ENCODE measurements around the gene SCAND1. TPM values are rescaled to one million over a fixed set of nuclear protein-coding genes. Genes with fewer than 3 reads are reported as not detected.

SCAND1 gene
- total RNA-seq, 1 donor from 2014 or later: 6.4 TPM

GRCh38 chr20:35918021-35918420 lies 36.3 kb downstream of the SCAND1 start:
- Histone ChIP-seq H4K20me1 (ENCODE audit: low read depth) (peaks cover 3% of the 10 kb centered on the region), H3K27me3 (no peaks in the 10 kb centered on the region), H2AFZ (replicated peaks) (no peak overlapping the region), H3K4me2 (no peak overlapping the region), H3K4me3 (no peak overlapping the region), H3F3A (ENCODE audit: low read depth) (no peaks in the 10 kb centered on the region), H3K9ac (no peak overlapping the region), H3K9me3 (ENCODE audit: low read depth) (no peaks in the 10 kb centered on the region), H3K36me3 (peaks cover 11% of the 10 kb centered on the region), H3K27ac (no peak overlapping the region), H3K4me1 (no peaks in the 10 kb centered on the region), H3K79me2 (ENCODE audit: low read depth) (no peaks in the 10 kb centered on the region)
- Mint-ChIP-seq H3K4me3 (no peak overlapping the region), H3K36me3 (peaks cover 12% of the 10 kb centered on the region), H3K27ac (no peak overlapping the region), H3K4me1 (no peaks in the 10 kb centered on the region), H3K27me3 (ENCODE audit: insufficient read depth, low read depth) (peaks cover 3% of the 10 kb centered on the region), H3K9me3 (no peaks in the 10 kb centered on the region)
- no peak for DNase-seq (ENCODE audit: low spot score)
- TF ChIP-seq CTCF (IDR thresholded peaks at IDR 0.05) (no peak), EZH2phosphoT487 (IDR thresholded peaks at IDR 0.05) (no peak), EZH2 (IDR thresholded peaks at IDR 0.05) (no peak)

GRCh38 chr20:35917077-35917476 lies 37.2 kb downstream of the SCAND1 start:
- peaks cover 16% of the 10 kb centered on the region for H3K36me3 Mint-ChIP-seq
- no peak overlapping the region for H3K4me3 ChIP-seq
- H3K79me2 ChIP-seq (ENCODE audit: low read depth): no peaks in the 10 kb centered on the region

GRCh38 chr20:35912881-35913280 lies 41.4 kb downstream of the SCAND1 start:
- no peak overlapping the region for H3K4me2 ChIP-seq
- no peaks in the 10 kb centered on the region for H3K79me2 ChIP-seq (ENCODE audit: low read depth)
- H4K20me1 ChIP-seq (ENCODE audit: low read depth): no peaks in the 10 kb centered on the region
- Mint-ChIP-seq H3K4me3 (no peak overlapping the region), H3K9me3 (no peaks in the 10 kb centered on the region), H3K27me3 (ENCODE audit: insufficient read depth, low read depth) (peaks cover 3% of the 10 kb centered on the region), H3K27ac (no peak overlapping the region), H3K4me1 (no peaks in the 10 kb centered on the region), H3K36me3 (peaks cover 22% of the 10 kb centered on the region)
- TF ChIP-seq EZH2 (IDR thresholded peaks at IDR 0.05) (no peak), EZH2phosphoT487 (IDR thresholded peaks at IDR 0.05) (no peak), CTCF (IDR thresholded peaks at IDR 0.05) (no peak)
- no peaks in the 10 kb centered on the region for H3K4me1 ChIP-seq
- no peak overlapping the region for H3K4me3 ChIP-seq
- no peak overlapping the region for H3K27ac ChIP-seq
- H2AFZ ChIP-seq (replicated peaks): no peak overlapping the region
- H3F3A ChIP-seq (ENCODE audit: low read depth): no peaks in the 10 kb centered on the region
- H3K36me3 ChIP-seq: peaks cover 11% of the 10 kb centered on the region
- H3K27me3 ChIP-seq: no peaks in the 10 kb centered on the region
- DNase-seq (ENCODE audit: low spot score): no peak
- H3K9me3 ChIP-seq (ENCODE audit: low read depth): no peaks in the 10 kb centered on the region
- H3K9ac ChIP-seq: no peak overlapping the region

More at GRCh38 chr20:35917077-35917476, 37.2 kb downstream of the SCAND1 start:
- Histone ChIP-seq H2AFZ (replicated peaks) (no peak overlapping the region), H3K4me2 (no peak overlapping the region), H3K27ac (no peak overlapping the region), H3K9me3 (ENCODE audit: low read depth) (no peaks in the 10 kb centered on the region), H3K9ac (no peak overlapping the region), H3K36me3 (peaks cover 11% of the 10 kb centered on the region), H3K27me3 (no peaks in the 10 kb centered on the region), H4K20me1 (ENCODE audit: low read depth) (peaks cover 3% of the 10 kb centered on the region), H3K4me1 (no peaks in the 10 kb centered on the region), H3F3A (ENCODE audit: low read depth) (no peaks in the 10 kb centered on the region)
- no peaks in the 10 kb centered on the region for H3K4me1 Mint-ChIP-seq
- no peak overlapping the region for H3K27ac Mint-ChIP-seq
- no peak overlapping the region for H3K4me3 Mint-ChIP-seq
- DNase-seq (ENCODE audit: low spot score): no peak
- H3K27me3 Mint-ChIP-seq (ENCODE audit: insufficient read depth, low read depth): peaks cover 3% of the 10 kb centered on the region
- TF ChIP-seq EZH2 (IDR thresholded peaks at IDR 0.05) (no peak), EZH2phosphoT487 (IDR thresholded peaks at IDR 0.05) (no peak), CTCF (IDR thresholded peaks at IDR 0.05) (no peak)
- H3K9me3 Mint-ChIP-seq: no peaks in the 10 kb centered on the region
